Naive B cell (primary cell): Measurements from ENCODE around the gene SPATS2L. TPM values are rescaled to one million over a fixed set of nuclear protein-coding genes. Genes with fewer than 3 reads are reported as not detected.

ENCODE experiments used
- ATAC-seq, 2 donors: fragments of 150-1000 bp; cut with Tn5 transposase; 2 replicates each; pipeline ENCODE4 v1.10.0; 2021; ENCODE audit warnings: low read depth in 2 of 2, mild to moderate bottlenecking in 2 of 2, moderate library complexity in 2 of 2
- DNase-seq: peaks from one replicate; pipeline ENCODE4 v3.0.0; 2022
- H3K27ac Mint-ChIP-seq, 6 donors: one replicate each; pipeline ENCODE4 v1.8.0; 2020 to 2022; ENCODE audit warnings: mild to moderate bottlenecking in 6 of 6, mixed read lengths in 6 of 6, moderate library complexity in 5 of 6, inconsistent platforms in 2 of 6
- H3K27me3 Mint-ChIP-seq, 3 donors: one replicate each; pipeline ENCODE4 v1.8.0; 2021 to 2022; ENCODE audit warnings: mixed read lengths in 3 of 3, mild to moderate bottlenecking in 1 of 3
- H3K36me3 Mint-ChIP-seq, 2 donors: one replicate each; pipeline ENCODE4 v1.8.0; 2020 to 2022; ENCODE audit warnings: mixed read lengths in 2 of 2, inconsistent platforms in 1 of 2, mild to moderate bottlenecking in 1 of 2
- H3K4me1 Mint-ChIP-seq, 3 donors: one replicate each; pipeline ENCODE4 v1.8.0; 2020 to 2022; ENCODE audit warnings: mixed read lengths in 3 of 3, inconsistent platforms in 1 of 3, mild to moderate bottlenecking in 1 of 3, moderate library complexity in 1 of 3
- H3K4me3 Mint-ChIP-seq, 8 donors: one replicate each; pipeline ENCODE4 v1.8.0; 2020 to 2022; ENCODE audit warnings: mild to moderate bottlenecking in 8 of 8, mixed read lengths in 8 of 8, moderate library complexity in 8 of 8, inconsistent platforms in 2 of 8
- H3K9me3 Mint-ChIP-seq, 7 donors: one replicate each; pipeline ENCODE4 v1.8.0; 2020 to 2022; ENCODE audit warnings: mixed read lengths in 7 of 7, mild to moderate bottlenecking in 5 of 7, inconsistent platforms in 2 of 7, moderate library complexity in 1 of 7
- polyA plus RNA-seq, 6 donors: library from polyadenylated mRNA; unstranded; fragments of 300-500 nt; fragmentation: Illumina TruSeq; gene quantifications; one replicate each; pipeline ENCODE4 v1.2.3, GENCODE V29; 2021; ENCODE audit warnings: low read depth in 6 of 6

SPATS2L gene
- polyA plus RNA-seq, 6 donors from 2014 or later: 0.33 to 2.8 (median 1.2) TPM; not detected in 3

GRCh38 chr2:200426754-200427153 is 120.3 kb downstream of the SPATS2L start:
- H3K9me3 Mint-ChIP-seq: no peaks in the 10 kb centered on the region
- H3K4me1 Mint-ChIP-seq: no peaks in the 10 kb centered on the region
- H3K36me3 Mint-ChIP-seq: no peaks in the 10 kb centered on the region
- peaks cover 0 to under 1% (median 0%) of the 10 kb centered on the region in 3 donors for H3K27me3 Mint-ChIP-seq
- no peak overlapping the region for H3K27ac Mint-ChIP-seq
- ATAC-seq (no peak), DNase-seq (no peak)
- H3K4me3 Mint-ChIP-seq: no peak overlapping the region

GRCh38 chr2:200428961-200429665 is 122.6 kb downstream of the SPATS2L start:
- no peaks in the 10 kb centered on the region for H3K36me3 Mint-ChIP-seq
- DNase-seq: no peak
- H3K4me1 Mint-ChIP-seq: no peaks in the 10 kb centered on the region
- no peak overlapping the region for H3K27ac Mint-ChIP-seq
- ATAC-seq: peak in 1 of 2 donors; percentile 45
- H3K27me3 Mint-ChIP-seq: peaks cover 0 to 11% (median 5%) of the 10 kb centered on the region in 3 donors
- H3K4me3 Mint-ChIP-seq: no peak overlapping the region
- H3K9me3 Mint-ChIP-seq: no peaks in the 10 kb centered on the region

- Mint-ChIP-seq H3K27ac (no peak overlapping the region), H3K4me1 (no peaks in the 10 kb centered on the region), H3K36me3 (no peaks in the 10 kb centered on the region), H3K4me3 (no peak overlapping the region), H3K27me3 (peaks cover 0 to 11% (median 5%) of the 10 kb centered on the region in 3 donors), H3K9me3 (no peaks in the 10 kb centered on the region)
- ATAC-seq: no peak
- DNase-seq: no peak
Measured at GRCh38 chr2:200430017-200430416, 123.5 kb downstream of the SPATS2L start.

GRCh38 chr2:200431996-200432705 is 125.7 kb downstream of the SPATS2L start:
- DNase-seq (no peak), ATAC-seq (no peak)
- no peak overlapping the region for H3K27ac Mint-ChIP-seq
- peaks cover 0 to 4% (median 0%) of the 10 kb centered on the region in 7 donors for H3K9me3 Mint-ChIP-seq
- H3K27me3 Mint-ChIP-seq: peaks cover 0 to 11% (median 5%) of the 10 kb centered on the region in 3 donors
- peak overlapping the region in 1 of 8 donors; percentile 36 for H3K4me3 Mint-ChIP-seq
- no peaks in the 10 kb centered on the region for H3K36me3 Mint-ChIP-seq
- H3K4me1 Mint-ChIP-seq: no peaks in the 10 kb centered on the region

GRCh38 chr2:200435379-200435778 is 128.9 kb downstream of the SPATS2L start:
- peaks cover 0 to 11% (median 5%) of the 10 kb centered on the region in 3 donors for H3K27me3 Mint-ChIP-seq
- ATAC-seq: no peak
- no peaks in the 10 kb centered on the region for H3K36me3 Mint-ChIP-seq
- DNase-seq: no peak
- H3K4me3 Mint-ChIP-seq: no peak overlapping the region
- no peak overlapping the region for H3K27ac Mint-ChIP-seq
- H3K4me1 Mint-ChIP-seq: no peaks in the 10 kb centered on the region
- H3K9me3 Mint-ChIP-seq: peaks cover 0 to 4% (median 0%) of the 10 kb centered on the region in 7 donors

GRCh38 chr2:200438251-200438650 is 131.8 kb downstream of the SPATS2L start:
- no peaks in the 10 kb centered on the region for H3K4me1 Mint-ChIP-seq
- no peaks in the 10 kb centered on the region for H3K36me3 Mint-ChIP-seq
- no peaks in the 10 kb centered on the region for H3K27me3 Mint-ChIP-seq
- H3K9me3 Mint-ChIP-seq: peaks cover 0 to 4% (median 0%) of the 10 kb centered on the region in 7 donors
- ATAC-seq (no peak), DNase-seq (no peak)
- no peak overlapping the region for H3K27ac Mint-ChIP-seq
- no peak overlapping the region for H3K4me3 Mint-ChIP-seq

- no peak for ATAC-seq
- H3K9me3 Mint-ChIP-seq: peaks cover 0 to 4% (median 0%) of the 10 kb centered on the region in 7 donors
Measured at GRCh38 chr2:200438846-200439245, 132.4 kb downstream of the SPATS2L start.

GRCh38 chr2:200439981-200440380 is 133.5 kb downstream of the SPATS2L start:
- no peaks in the 10 kb centered on the region for H3K27me3 Mint-ChIP-seq

More at GRCh38 chr2:200438846-200439245, 132.4 kb downstream of the SPATS2L start:
- H3K4me1 Mint-ChIP-seq: no peaks in the 10 kb centered on the region
- H3K27ac Mint-ChIP-seq: no peak overlapping the region
- no peak for DNase-seq
- H3K4me3 Mint-ChIP-seq: no peak overlapping the region
- no peaks in the 10 kb centered on the region for H3K27me3 Mint-ChIP-seq
- no peaks in the 10 kb centered on the region for H3K36me3 Mint-ChIP-seq

GRCh38 chr2:200442471-200442870 is 136.0 kb downstream of the SPATS2L start:
- Mint-ChIP-seq H3K4me3 (no peak overlapping the region), H3K27ac (no peak overlapping the region), H3K27me3 (no peaks in the 10 kb centered on the region), H3K4me1 (no peaks in the 10 kb centered on the region), H3K36me3 (no peaks in the 10 kb centered on the region), H3K9me3 (peaks cover 0 to 3% (median 0%) of the 10 kb centered on the region in 7 donors)
- ATAC-seq (no peak), DNase-seq (no peak)

More at GRCh38 chr2:200439981-200440380, 133.5 kb downstream of the SPATS2L start:
- Mint-ChIP-seq H3K27ac (peak overlapping the region in 1 of 6 donors; percentile 27), H3K4me1 (no peaks in the 10 kb centered on the region), H3K36me3 (no peaks in the 10 kb centered on the region), H3K4me3 (no peak overlapping the region), H3K9me3 (peaks cover 0 to 4% (median 0%) of the 10 kb centered on the region in 7 donors)
- ATAC-seq (no peak), DNase-seq (no peak)

- ATAC-seq (no peak), DNase-seq (no peak)
- no peak overlapping the region for H3K27ac Mint-ChIP-seq
- no peaks in the 10 kb centered on the region for H3K36me3 Mint-ChIP-seq
- H3K9me3 Mint-ChIP-seq: peaks cover 0 to 3% (median 0%) of the 10 kb centered on the region in 7 donors
- no peaks in the 10 kb centered on the region for H3K27me3 Mint-ChIP-seq
- H3K4me3 Mint-ChIP-seq: no peak overlapping the region
- peaks cover under 1 to 2% (median 1%) of the 10 kb centered on the region in 3 donors for H3K4me1 Mint-ChIP-seq
Measured at GRCh38 chr2:200443376-200443775, 136.9 kb downstream of the SPATS2L start.

- H3K9me3 Mint-ChIP-seq: peaks cover 0 to 3% (median 0%) of the 10 kb centered on the region in 7 donors
- H3K27me3 Mint-ChIP-seq: no peaks in the 10 kb centered on the region
- DNase-seq (no peak), ATAC-seq (no peak)
- H3K4me3 Mint-ChIP-seq: no peak overlapping the region
- no peak overlapping the region for H3K27ac Mint-ChIP-seq
- H3K4me1 Mint-ChIP-seq: peaks cover 6 to 7% (median 7%) of the 10 kb centered on the region in 3 donors
- no peaks in the 10 kb centered on the region for H3K36me3 Mint-ChIP-seq
Measured at GRCh38 chr2:200443916-200444315, 137.4 kb downstream of the SPATS2L start.

- no peaks in the 10 kb centered on the region for H3K36me3 Mint-ChIP-seq
- H3K9me3 Mint-ChIP-seq: peaks cover 0 to 3% (median 0%) of the 10 kb centered on the region in 7 donors
- peak overlapping the region in 2 of 6 donors; percentile 4 to 10 for H3K27ac Mint-ChIP-seq
- DNase-seq: no peak
- peaks cover 6 to 12% (median 11%) of the 10 kb centered on the region in 3 donors for H3K4me1 Mint-ChIP-seq
- no peak for ATAC-seq
- no peaks in the 10 kb centered on the region for H3K27me3 Mint-ChIP-seq
- no peak overlapping the region for H3K4me3 Mint-ChIP-seq
Measured at GRCh38 chr2:200444530-200444929, 138.0 kb downstream of the SPATS2L start.

- H3K4me1 Mint-ChIP-seq: peaks cover 12 to 18% (median 16%) of the 10 kb centered on the region in 3 donors
- DNase-seq (no peak), ATAC-seq (no peak)
- H3K36me3 Mint-ChIP-seq: no peaks in the 10 kb centered on the region
- H3K9me3 Mint-ChIP-seq: no peaks in the 10 kb centered on the region
- peak overlapping the region in 1 of 6 donors; percentile 68 for H3K27ac Mint-ChIP-seq
- H3K4me3 Mint-ChIP-seq: no peak overlapping the region
- no peaks in the 10 kb centered on the region for H3K27me3 Mint-ChIP-seq
Measured at GRCh38 chr2:200445284-200445683, 138.8 kb downstream of the SPATS2L start.

- Mint-ChIP-seq H3K9me3 (peaks cover 0 to 2% (median 0%) of the 10 kb centered on the region in 7 donors), H3K36me3 (no peaks in the 10 kb centered on the region), H3K4me3 (no peak overlapping the region), H3K27ac (peak overlapping the region in 1 of 6 donors; percentile 55), H3K27me3 (no peaks in the 10 kb centered on the region), H3K4me1 (peaks cover 21 to 31% (median 27%) of the 10 kb centered on the region in 3 donors)
- ATAC-seq (no peak), DNase-seq (no peak)
Measured at GRCh38 chr2:200446612-200447011, 140.1 kb downstream of the SPATS2L start.
